Progenitor cell of endocrine pancreas (in vitro differentiated cells): ENCODE measurements around the gene KLHDC10. TPM values are rescaled to one million over a fixed set of nuclear protein-coding genes. Genes with fewer than 3 reads are reported as not detected.

Experiments
- DNase-seq: peaks from one replicate; pipeline ENCODE4 v3.0.0; 2021; ENCODE audit warnings: low spot score; ENCODE audit not compliant: unreplicated experiment
- H3K27ac Mint-ChIP-seq: 2 replicates; pipeline ENCODE4 v1.8.0; 2021; ENCODE audit warnings: mild to moderate bottlenecking, moderate library complexity, mixed read lengths
- H3K27me3 Mint-ChIP-seq: 2 replicates; pipeline ENCODE4 v1.8.0; 2021; ENCODE audit warnings: mixed read lengths
- H3K36me3 Mint-ChIP-seq: 2 replicates; pipeline ENCODE4 v1.8.0; 2022; ENCODE audit warnings: mixed read lengths; ENCODE audit not compliant: insufficient read depth
- H3K4me1 Mint-ChIP-seq: 2 replicates; pipeline ENCODE4 v1.8.0; 2021; ENCODE audit warnings: low read depth, mixed read lengths
- H3K4me3 Mint-ChIP-seq: 2 replicates; pipeline ENCODE4 v1.8.0; 2021; ENCODE audit warnings: low read depth, mild to moderate bottlenecking, moderate library complexity, mixed read lengths
- H3K9me3 Mint-ChIP-seq: 2 replicates; pipeline ENCODE4 v1.8.0; 2021; ENCODE audit warnings: low read depth, mixed read lengths
- total RNA-seq: library from RNA; stranded (reverse); gene quantifications from 2 replicates; pipeline ENCODE4 v1.2.1, GENCODE V29; 2021
- TF ChIP-seq, protein P1 (sequence below): fragments of 200-600 bp; sonication (generic); IDR thresholded peaks from one replicate; pipeline ENCODE4 v1.5.0; 2021; ENCODE audit warnings: antibody characterized with exemption, mild to moderate bottlenecking; ENCODE audit not compliant: unreplicated experiment

The KLHDC10 gene
- total RNA-seq, 1 donor from 2014 or later = 50.1 TPM

- Mint-ChIP-seq H3K4me3 (no peak overlapping the region), H3K4me1 (peaks cover 14% of the 10 kb centered on the region), H3K27ac (no peak overlapping the region), H3K36me3 (peaks cover 15% of the 10 kb centered on the region), H3K9me3 (no peaks in the 10 kb centered on the region), H3K27me3 (no peaks in the 10 kb centered on the region)
- TF ChIP-seq, protein P1, sequence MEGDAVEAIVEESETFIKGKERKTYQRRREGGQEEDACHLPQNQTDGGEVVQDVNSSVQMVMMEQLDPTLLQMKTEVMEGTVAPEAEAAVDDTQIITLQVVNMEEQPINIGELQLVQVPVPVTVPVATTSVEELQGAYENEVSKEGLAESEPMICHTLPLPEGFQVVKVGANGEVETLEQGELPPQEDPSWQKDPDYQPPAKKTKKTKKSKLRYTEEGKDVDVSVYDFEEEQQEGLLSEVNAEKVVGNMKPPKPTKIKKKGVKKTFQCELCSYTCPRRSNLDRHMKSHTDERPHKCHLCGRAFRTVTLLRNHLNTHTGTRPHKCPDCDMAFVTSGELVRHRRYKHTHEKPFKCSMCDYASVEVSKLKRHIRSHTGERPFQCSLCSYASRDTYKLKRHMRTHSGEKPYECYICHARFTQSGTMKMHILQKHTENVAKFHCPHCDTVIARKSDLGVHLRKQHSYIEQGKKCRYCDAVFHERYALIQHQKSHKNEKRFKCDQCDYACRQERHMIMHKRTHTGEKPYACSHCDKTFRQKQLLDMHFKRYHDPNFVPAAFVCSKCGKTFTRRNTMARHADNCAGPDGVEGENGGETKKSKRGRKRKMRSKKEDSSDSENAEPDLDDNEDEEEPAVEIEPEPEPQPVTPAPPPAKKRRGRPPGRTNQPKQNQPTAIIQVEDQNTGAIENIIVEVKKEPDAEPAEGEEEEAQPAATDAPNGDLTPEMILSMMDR = no peak
- no peak for DNase-seq
Observed at GRCh38 chr7:130137207-130137606, 66.9 kb downstream of the KLHDC10 start.

DNA sequence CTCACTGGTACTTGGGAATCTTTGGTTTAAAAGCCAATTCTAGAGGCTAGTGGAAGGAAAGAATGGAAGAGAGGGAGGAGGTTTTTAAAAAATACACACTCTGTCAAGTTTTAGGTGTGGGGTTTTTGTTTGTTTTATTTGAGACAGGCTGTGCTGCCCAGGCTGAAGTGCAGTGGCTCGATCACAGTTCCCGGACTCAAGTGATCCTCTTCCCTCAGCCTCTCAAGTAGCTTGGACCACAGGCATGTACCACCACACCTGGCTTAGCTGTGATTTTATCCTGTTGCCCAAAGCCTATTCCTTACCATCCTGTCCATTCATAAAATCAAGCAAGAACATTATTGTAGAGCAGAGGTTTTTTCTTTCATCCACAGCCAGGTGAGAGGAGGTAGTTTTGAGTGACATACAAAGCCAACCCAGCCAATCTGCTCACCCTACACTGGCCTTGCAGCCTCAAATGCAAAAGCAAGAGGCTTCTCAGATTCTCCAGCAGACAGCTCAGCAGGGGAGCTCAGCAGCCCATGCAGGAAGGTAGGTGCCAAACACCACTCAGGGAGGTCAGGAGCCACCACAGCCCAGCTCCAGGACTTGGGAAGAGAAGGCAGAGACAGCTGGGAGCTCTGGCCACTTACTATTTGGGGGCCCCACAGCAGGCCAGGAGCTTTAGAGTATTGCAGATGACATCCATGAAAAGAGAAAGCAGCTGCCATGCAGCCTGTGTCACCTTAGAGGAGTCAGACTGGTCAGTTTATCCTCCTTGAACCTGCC, 69.0 kb downstream of the KLHDC10 start:
- Mint-ChIP-seq H3K4me3 (no peak overlapping the region), H3K4me1 (peaks cover 23% of the 10 kb centered on the region), H3K9me3 (no peaks in the 10 kb centered on the region), H3K27me3 (no peaks in the 10 kb centered on the region), H3K27ac (peak overlapping the region; percentile 83), H3K36me3 (peaks cover 12% of the 10 kb centered on the region)
- DNase-seq = no peak
- TF ChIP-seq, protein P1 = no peak

DNA sequence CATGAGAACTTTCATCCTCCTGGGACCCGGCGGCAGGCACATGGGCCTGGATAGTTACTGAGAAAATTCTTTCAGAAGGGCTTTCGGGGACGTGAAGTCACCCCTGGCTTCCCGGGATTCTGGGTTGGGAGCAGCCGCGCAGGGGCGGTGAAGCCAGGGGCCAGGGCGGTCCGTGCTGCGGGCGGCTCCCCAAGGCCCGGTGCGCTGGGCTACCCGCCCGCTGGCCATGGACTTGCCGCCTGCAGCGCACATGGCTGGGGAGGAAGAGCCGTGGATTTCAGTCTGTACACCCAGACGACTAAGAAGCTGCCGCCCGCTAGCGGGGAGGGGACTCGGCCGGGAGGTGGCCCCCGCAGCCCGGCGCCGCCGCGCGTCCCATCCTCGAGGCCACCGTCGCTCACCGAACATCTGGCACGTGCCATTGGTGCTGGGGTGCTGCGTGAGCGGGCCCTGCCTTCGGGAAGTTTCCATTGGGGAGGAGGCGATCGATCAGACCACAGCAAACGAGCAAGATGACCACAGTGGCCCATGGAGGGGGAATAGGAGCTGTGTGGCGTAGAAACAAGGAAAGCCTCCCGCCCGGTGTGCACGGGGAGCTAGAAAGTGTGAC, 70.3 kb downstream of the KLHDC10 start:
- TF ChIP-seq, protein P1 = no peak
- Mint-ChIP-seq H3K27ac (peak overlapping the region; percentile 85), H3K36me3 (peaks cover 11% of the 10 kb centered on the region), H3K27me3 (no peaks in the 10 kb centered on the region), H3K4me1 (peaks cover 32% of the 10 kb centered on the region), H3K9me3 (no peaks in the 10 kb centered on the region), H3K4me3 (no peak overlapping the region)
- no peak for DNase-seq

DNA sequence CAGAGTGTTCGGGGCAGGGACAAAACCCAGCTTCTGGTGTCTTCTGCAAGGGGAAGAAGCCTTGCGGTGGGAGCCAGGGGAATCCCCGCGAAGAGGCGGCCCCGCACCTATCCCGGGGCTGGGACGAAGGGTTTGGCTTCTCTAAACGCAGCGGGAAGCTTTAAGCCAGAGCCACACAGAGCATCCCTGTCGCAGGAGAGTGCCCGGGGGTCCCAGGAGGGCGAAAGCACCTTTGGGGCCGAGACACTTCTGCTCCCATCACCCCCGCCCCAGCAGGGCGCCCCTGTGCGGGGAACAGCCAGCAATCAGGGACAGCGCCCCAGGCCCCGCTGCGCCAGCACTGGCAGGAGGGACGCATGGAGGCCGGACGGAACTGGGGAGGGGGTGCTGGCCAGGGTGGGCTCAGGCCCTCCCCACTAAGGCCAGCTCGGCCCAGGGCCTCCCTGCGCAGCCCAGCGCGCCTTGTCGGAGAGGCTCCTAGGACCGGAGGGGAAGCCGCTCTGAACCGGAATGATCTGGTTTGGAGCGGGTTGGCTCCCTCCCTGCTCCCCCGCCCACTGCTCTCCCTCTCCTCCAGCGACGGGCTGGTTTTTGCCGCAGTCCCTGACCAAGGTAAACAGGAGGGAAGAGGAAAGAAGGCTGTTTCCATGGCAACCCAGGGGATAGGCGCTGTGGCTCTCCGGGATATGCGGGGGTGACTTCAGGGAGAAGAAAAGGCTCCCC, 71.0 kb downstream of the KLHDC10 start:
- Mint-ChIP-seq H3K27ac (peak overlapping the region; percentile 94), H3K27me3 (no peaks in the 10 kb centered on the region), H3K4me1 (peaks cover 31% of the 10 kb centered on the region), H3K4me3 (peak overlapping the region; percentile 63), H3K9me3 (no peaks in the 10 kb centered on the region), H3K36me3 (peaks cover 8% of the 10 kb centered on the region)
- TF ChIP-seq, protein P1 = peak; percentile 11
- DNase-seq = peak; percentile 68

DNA sequence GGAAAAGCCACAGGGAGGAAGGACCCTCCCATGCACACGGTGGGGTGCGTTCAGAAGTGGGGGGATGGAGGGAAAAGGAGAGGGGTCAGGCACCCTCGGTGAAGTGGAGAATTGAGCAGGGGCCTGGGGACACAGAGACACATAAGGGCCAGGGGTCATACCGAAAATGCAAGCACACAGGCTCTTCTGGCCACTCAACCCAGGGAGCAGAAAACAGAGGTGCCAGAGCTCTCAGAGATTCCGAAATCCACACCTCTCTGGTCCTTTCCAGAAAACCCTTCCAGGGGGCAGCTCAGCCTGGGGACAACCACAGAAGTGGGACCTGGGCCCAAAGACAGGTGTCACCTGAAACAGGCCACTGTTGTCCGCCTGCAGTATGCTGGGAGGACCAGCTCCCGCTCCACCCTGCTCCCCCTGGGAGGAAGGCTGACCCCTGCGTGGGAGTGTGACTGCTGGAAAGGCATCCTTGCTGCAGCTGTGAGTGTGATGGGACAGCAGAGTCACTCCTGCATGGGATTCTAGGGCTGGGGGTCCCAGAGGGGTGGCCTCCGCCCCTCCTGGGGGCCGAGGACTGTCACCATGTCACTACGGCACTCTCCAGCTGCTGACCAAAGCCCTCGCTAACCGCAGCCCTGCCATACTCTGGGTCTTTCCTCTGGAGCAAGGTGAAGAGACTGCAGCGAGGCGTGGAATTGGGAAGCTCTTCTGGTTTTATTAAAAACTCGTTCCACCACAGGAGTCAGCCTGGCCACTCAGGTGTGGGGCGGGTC, 71.7 kb downstream of the KLHDC10 start:
- H3K4me3 Mint-ChIP-seq = peak overlapping the region; percentile 63
- peaks cover 7% of the 10 kb centered on the region for H3K36me3 Mint-ChIP-seq
- DNase-seq = no peak
- TF ChIP-seq, protein P1 = no peak
- H3K9me3 Mint-ChIP-seq = no peaks in the 10 kb centered on the region
- H3K27ac Mint-ChIP-seq = peak overlapping the region; percentile 94
- H3K27me3 Mint-ChIP-seq = no peaks in the 10 kb centered on the region
- H3K4me1 Mint-ChIP-seq = peaks cover 31% of the 10 kb centered on the region
